Prostate gland (tissue), 2 donors: ENCODE measurements around the gene IGLL5. TPM values are rescaled to one million over a fixed set of nuclear protein-coding genes. Genes with fewer than 3 reads are reported as not detected.
A peak's percentile ranks its signal among the peaks of the same experiment; 100 is the strongest.

Source experiments
- DNase-seq: peaks from one replicate; pipeline ENCODE4 v3.0.0-alpha.2; 2019; ENCODE audit warnings: low spot score
- H3K27ac ChIP-seq, 2 donors: fragments of 200-600 bp; sonication (generic); 2 replicates each; pipeline ENCODE4 v1.5.1; 2017 to 2019
- H3K27me3 ChIP-seq: fragments of 200-600 bp; sonication (generic); replicated peaks from 2 replicates; pipeline ENCODE4 v1.5.1; 2019; ENCODE audit not compliant: insufficient read depth
- H3K36me3 ChIP-seq, 2 donors: fragments of 200-600 bp; sonication (generic); 1 replicate in 1 of 2; 2 replicates in 1 of 2; pipeline versions ENCODE4 v1.5.1 to v1.8.1; 2017 to 2019
- H3K4me1 ChIP-seq: fragments of 200-600 bp; sonication (generic); replicated peaks from 2 replicates; pipeline ENCODE4 v1.5.1; 2019
- H3K4me3 ChIP-seq, 2 donors: fragments of 200-600 bp; sonication (generic); 2 replicates each; pipeline ENCODE4 v1.5.1; 2017 to 2019
- H3K9me3 ChIP-seq: fragments of 200-600 bp; sonication (generic); 2 replicates; pipeline ENCODE4 v1.5.1; 2017
- CTCF ChIP-seq, 4 experiments: fragments of 200-600 bp in 2 of 4; fragments of 450-650 bp in 2 of 4; sonication (generic) in 2 of 4; IDR thresholded peaks; 1 replicate in 3 of 4; 2 replicates in 1 of 4; pipeline ENCODE4 v1.5.1; 2016 to 2019; ENCODE audit warnings: antibody characterized with exemption in 4 of 4, mild to moderate bottlenecking in 2 of 4, moderate library complexity in 2 of 4
- POLR2A ChIP-seq: fragments of 450-650 bp; IDR thresholded peaks from one replicate; pipeline ENCODE4 v1.6.1; 2016; ENCODE audit warnings: antibody characterized with exemption, mild to moderate bottlenecking
- POLR2AphosphoS5 ChIP-seq: sonication (generic); formaldehyde crosslinking; IDR thresholded peaks from one replicate; pipeline ENCODE4 v1.6.1; 2017; ENCODE audit warnings: antibody characterized with exemption
- WGBS: methylation state at CpG from one replicate; pipeline ENCODE4 v1.1.5; 2018; 5-methylcytosine and 5-hydroxymethylcytosine counted together
- intact Hi-C: fragments of 100-400 bp; cut with DNase I; formaldehyde crosslinking; loops from one replicate; pipeline ENCODE4 v1.14.2; 2022
- total RNA-seq, 2 donors: library from RNA; depleted of rRNA; stranded (reverse); fragments of >200 nt; gene quantifications; one replicate each; pipeline ENCODE4 v1.1.0, GENCODE V29; 2016

Gene IGLL5
- total RNA-seq, 2 donors from 2014 or later, result not detected

GRCh38 chr22:22884010-22884887 lies 3.4 kb upstream of the IGLL5 start:
- H3K27ac ChIP-seq, result no peak overlapping the region
- WGBS, result 46% methylated on average over 3 of the region's 3 CpGs
- H3K9me3 ChIP-seq, result no peaks in the 10 kb centered on the region
- DNase-seq, result no peak
- no peaks in the 10 kb centered on the region for H3K27me3 ChIP-seq
- no peaks in the 10 kb centered on the region for H3K36me3 ChIP-seq
- no peaks in the 10 kb centered on the region for H3K4me1 ChIP-seq
- intact Hi-C loops, result no loop called here
- H3K4me3 ChIP-seq, result no peak overlapping the region
- TF ChIP-seq CTCF (IDR thresholded peaks at IDR 0.05), result peak in 3 of 4 experiments; percentile 36 to 51 (median 44)
- TF ChIP-seq POLR2A, result no peak

DNA sequence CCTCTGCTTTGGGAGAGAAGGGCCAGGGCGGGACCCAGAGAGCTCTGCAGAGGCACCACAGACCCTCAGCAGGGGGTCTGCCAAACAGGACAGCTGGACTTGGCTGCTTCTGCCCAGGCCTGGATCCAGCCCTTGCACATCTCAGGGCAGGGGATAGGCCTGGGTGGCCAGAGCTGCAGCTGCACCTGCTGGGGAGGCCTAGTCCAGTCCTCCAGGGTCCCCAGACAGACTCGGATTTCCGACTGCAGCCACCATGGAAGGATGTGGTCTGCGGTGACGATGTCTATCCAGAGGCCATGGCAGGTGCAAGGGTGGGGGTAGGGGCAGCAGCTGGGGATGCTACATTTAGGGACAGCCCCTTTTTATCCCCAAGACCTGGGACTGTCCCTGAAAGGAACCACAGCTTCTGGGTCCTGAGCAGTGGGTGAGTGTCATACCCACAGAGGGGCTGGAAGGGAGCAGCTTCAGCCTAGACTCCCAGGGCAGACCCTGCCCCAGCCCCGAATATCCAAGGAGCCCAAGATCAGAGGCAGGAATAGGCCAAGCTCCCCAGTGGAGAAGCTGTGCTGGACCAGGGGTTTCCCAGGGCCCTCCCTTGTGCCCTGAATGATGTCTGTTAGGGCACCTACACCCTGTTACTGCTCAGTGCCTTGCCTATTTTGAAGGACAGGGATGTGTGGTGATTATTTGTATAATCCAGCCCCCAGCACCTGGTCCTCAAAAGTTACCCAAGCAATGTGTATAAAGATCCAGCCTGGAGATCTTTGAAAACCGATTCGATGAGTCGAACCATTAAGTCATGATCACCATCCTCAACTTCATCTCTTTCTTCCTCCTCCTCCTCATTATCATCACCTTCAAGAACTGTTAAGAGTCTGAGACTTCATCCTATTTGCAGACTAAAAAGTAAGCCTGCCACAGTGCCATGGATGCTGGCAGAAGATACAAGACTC lies 2.5 kb upstream of the IGLL5 start:
- H3K27me3 ChIP-seq, result no peaks in the 10 kb centered on the region
- WGBS, result 89% methylated on average over 5 of the region's 9 CpGs
- no peaks in the 10 kb centered on the region for H3K36me3 ChIP-seq
- H3K4me3 ChIP-seq, result no peak overlapping the region
- H3K27ac ChIP-seq, result no peak overlapping the region
- no peaks in the 10 kb centered on the region for H3K4me1 ChIP-seq
- no peaks in the 10 kb centered on the region for H3K9me3 ChIP-seq
- TF ChIP-seq POLR2AphosphoS5, result no peak
- no peak for TF ChIP-seq CTCF (IDR thresholded peaks at IDR 0.05)
- no peak for TF ChIP-seq POLR2A
- intact Hi-C loops, result no loop called here
- DNase-seq, result no peak

- H3K9me3 ChIP-seq, result no peaks in the 10 kb centered on the region
- H3K4me1 ChIP-seq, result no peaks in the 10 kb centered on the region
- H3K36me3 ChIP-seq, result no peaks in the 10 kb centered on the region
- intact Hi-C loops, result no loop called here
- H3K27ac ChIP-seq, result no peak overlapping the region
- DNase-seq, result no peak
- no peaks in the 10 kb centered on the region for H3K27me3 ChIP-seq
- WGBS, result 96% methylated on average over 4 of the region's 4 CpGs
- H3K4me3 ChIP-seq, result no peak overlapping the region
- TF ChIP-seq POLR2A (no peak), CTCF (IDR thresholded peaks at IDR 0.05) (no peak), POLR2AphosphoS5 (no peak)
Measured at GRCh38 chr22:22886546-22886945, 1.1 kb upstream of the IGLL5 start.

DNA sequence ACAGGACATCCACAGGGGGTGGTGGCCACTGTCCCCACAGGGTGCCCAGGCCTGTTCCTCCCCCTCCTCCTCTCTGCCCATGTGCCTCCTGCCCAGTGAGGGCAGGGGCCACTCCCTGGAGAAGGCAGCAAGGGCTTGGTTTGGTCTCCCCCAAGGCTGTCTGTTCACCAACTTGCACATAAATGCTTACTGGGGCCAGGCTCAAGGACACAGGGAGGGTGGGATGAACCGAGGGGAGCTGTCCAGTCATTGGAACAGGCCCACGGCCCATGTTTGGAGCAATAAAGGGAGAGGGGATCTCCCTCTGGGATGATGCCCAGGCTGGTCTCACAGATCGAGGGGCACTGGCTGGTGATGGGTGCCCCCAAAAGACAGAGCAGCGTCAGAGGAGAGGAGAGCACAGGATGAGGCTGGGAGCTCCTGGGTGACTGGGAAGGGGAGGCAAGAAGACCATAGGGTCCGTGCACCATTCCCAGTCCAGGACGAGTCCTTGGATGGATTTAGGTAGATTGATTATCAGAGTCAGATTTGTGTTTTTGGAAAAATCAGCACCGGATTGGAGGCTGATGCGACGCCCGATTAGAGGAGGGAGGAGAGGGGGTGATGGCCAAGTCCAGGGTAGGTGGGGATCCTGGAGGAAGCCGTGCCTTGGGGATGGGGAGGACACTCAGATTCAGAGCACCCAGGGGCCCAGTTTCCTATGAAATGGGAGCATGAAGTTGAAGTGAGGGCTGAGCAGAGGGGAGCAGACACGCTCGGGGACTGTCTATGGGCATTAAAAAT lies 1.1 kb downstream of the IGLL5 start:
- H3K4me1 ChIP-seq, result no peaks in the 10 kb centered on the region
- no peaks in the 10 kb centered on the region for H3K9me3 ChIP-seq
- no peaks in the 10 kb centered on the region for H3K27me3 ChIP-seq
- TF ChIP-seq POLR2A (no peak), CTCF (IDR thresholded peaks at IDR 0.05) (no peak), POLR2AphosphoS5 (no peak)
- no peak overlapping the region for H3K27ac ChIP-seq
- H3K4me3 ChIP-seq, result no peak overlapping the region
- WGBS, result 69% methylated on average over 13 of the region's 13 CpGs
- intact Hi-C loops, result no loop called here
- no peak for DNase-seq
- H3K36me3 ChIP-seq, result no peaks in the 10 kb centered on the region
